GM10248 (cell line): ENCODE measurements around the gene ZSWIM7.

ENCODE experiments used
- CTCF ChIA-PET: fragments of 300-600 bp; sonication (Branson Sonifier 250); formaldehyde crosslinking; extraction: SDS; loops from one replicate; lab custom pipeline; 2021; ENCODE audit warnings: antibody characterized with exemption; lab: Yijun Ruan, JAX
- POLR2A ChIA-PET: fragments of 350-650 bp; sonication (Branson Sonifier 250); formaldehyde crosslinking; extraction: SDS; loops from one replicate; lab custom pipeline; 2020; ENCODE audit warnings: antibody characterized with exemption; lab: Yijun Ruan, JAX
- DNase-seq: peaks from one replicate; pipeline ENCODE4 v3.0.0; 2012; ENCODE audit errors: extremely low spot score
- CTCF ChIP-seq: IDR thresholded peaks from 2 replicates; pipeline ENCODE4 v1.5.1; 2012; ENCODE audit warnings: mild to moderate bottlenecking, low read depth; ENCODE audit errors: extremely low read depth, missing control alignments, control extremely low read depth

Gene ZSWIM7

GRCh38 chr17:16023881-16024280 is 24.4 kb upstream of the ZSWIM7 start:
- no peak for TF ChIP-seq CTCF
- DNase-seq, result no peak
- CTCF ChIA-PET, result interaction anchor here (1.0 kb wide), 1 partner anchor 26 kb away, joined by 3 read pairs; no protein-coding TSS in a partner anchor
- POLR2A ChIA-PET, result no interaction called here

- no peak for TF ChIP-seq CTCF
- CTCF ChIA-PET, result interaction anchor here (1.2 kb wide), 1 partner anchor 14 kb away, joined by 3 read pairs; no protein-coding TSS in a partner anchor
- POLR2A ChIA-PET, result no interaction called here
- no peak for DNase-seq
Measured at GRCh38 chr17:16019347-16019746, 19.8 kb upstream of the ZSWIM7 start.

- no peak for TF ChIP-seq CTCF
- ChIA-PET POLR2A (interaction anchor here (1.9 kb wide), 1 partner anchor 15 kb away, joined by 4 read pairs; the partner anchor contains the start of genes TTC19 and ZSWIM7), CTCF (interaction anchor here (1.2 to 1.4 kb wide), 2 partner anchors 11 to 15 kb away, joined by 3 read pairs; partner anchors contain the start of genes TTC19 and ZSWIM7)
- DNase-seq, result no peak
Measured at GRCh38 chr17:16013943-16014407, 14.5 kb upstream of the ZSWIM7 start.

- POLR2A ChIA-PET, result no interaction called here
- TF ChIP-seq CTCF, result no peak
- no peak for DNase-seq
- CTCF ChIA-PET, result interaction anchor here (0.9 kb wide), 1 partner anchor 8 kb away, joined by 3 read pairs; the partner anchor contains the start of genes TTC19 and ZSWIM7
Measured at GRCh38 chr17:16007439-16007838, 7.9 kb upstream of the ZSWIM7 start.

- no peak for DNase-seq
- ChIA-PET POLR2A (no interaction called here), CTCF (interaction anchor here (1.0 to 1.7 kb wide), 2 partner anchors 9 to 13 kb away, joined by 3 read pairs; no protein-coding TSS in a partner anchor)
- TF ChIP-seq CTCF, result no peak
Measured at GRCh38 chr17:16005636-16006035, 6.1 kb upstream of the ZSWIM7 start.

GRCh38 chr17:16003841-16004240 is 4.3 kb upstream of the ZSWIM7 start:
- CTCF ChIA-PET, result no interaction called here
- DNase-seq, result no peak
- POLR2A ChIA-PET, result no interaction called here
- TF ChIP-seq CTCF, result no peak
